ENCODE data around the gene SHE.

DNA sequence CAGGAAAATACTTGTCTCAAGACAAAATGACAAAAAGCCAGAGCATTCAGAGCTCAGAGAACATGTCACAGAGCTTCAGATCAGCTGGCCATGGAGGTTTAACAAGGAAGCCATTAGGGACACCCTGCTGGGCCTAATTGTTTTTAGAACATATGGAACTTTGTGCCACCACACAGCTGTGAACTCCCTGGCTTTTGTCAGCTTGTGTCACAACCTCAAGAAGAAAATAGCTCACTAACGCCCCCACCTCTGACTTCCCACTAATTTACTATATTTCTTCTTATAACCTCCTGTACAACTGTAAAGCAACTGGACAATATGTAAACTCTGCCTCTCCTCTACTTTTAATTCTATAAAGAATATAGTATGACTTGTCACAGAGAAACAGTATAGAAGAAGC, 21.2 kb downstream of the SHE start:
- TF ChIP-seq, protein P1, sequence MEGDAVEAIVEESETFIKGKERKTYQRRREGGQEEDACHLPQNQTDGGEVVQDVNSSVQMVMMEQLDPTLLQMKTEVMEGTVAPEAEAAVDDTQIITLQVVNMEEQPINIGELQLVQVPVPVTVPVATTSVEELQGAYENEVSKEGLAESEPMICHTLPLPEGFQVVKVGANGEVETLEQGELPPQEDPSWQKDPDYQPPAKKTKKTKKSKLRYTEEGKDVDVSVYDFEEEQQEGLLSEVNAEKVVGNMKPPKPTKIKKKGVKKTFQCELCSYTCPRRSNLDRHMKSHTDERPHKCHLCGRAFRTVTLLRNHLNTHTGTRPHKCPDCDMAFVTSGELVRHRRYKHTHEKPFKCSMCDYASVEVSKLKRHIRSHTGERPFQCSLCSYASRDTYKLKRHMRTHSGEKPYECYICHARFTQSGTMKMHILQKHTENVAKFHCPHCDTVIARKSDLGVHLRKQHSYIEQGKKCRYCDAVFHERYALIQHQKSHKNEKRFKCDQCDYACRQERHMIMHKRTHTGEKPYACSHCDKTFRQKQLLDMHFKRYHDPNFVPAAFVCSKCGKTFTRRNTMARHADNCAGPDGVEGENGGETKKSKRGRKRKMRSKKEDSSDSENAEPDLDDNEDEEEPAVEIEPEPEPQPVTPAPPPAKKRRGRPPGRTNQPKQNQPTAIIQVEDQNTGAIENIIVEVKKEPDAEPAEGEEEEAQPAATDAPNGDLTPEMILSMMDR (IDR thresholded peaks at IDR 0.05; ENCODE audit: extremely low read depth in 1 of 2, insufficient read depth in 1 of 2, low read depth in 1 of 2, low read length in 2 of 2), result no peak
- TF ChIP-seq FOS (IDR thresholded peaks at IDR 0.05; ENCODE audit: borderline replicate concordance, insufficient read depth, low read length), result no peak
- no peak for TF ChIP-seq JUN (IDR thresholded peaks at IDR 0.05; ENCODE audit: borderline replicate concordance, insufficient read depth, insufficient read length, low read depth)
- no peak for TF ChIP-seq POLR2AphosphoS5 (IDR thresholded peaks at IDR 0.05; ENCODE audit: insufficient read depth, low read depth, low read length)
- no peak for TF ChIP-seq POLR2A (IDR thresholded peaks at IDR 0.05; ENCODE audit: low read depth, low read length)
- TF ChIP-seq EZH2 (IDR thresholded peaks at IDR 0.05; ENCODE audit: borderline replicate concordance, low read depth, low read length, severe bottlenecking), result no peak
- no peak for TF ChIP-seq MYC (IDR thresholded peaks at IDR 0.05; ENCODE audit: low read depth, low read length)
- TF ChIP-seq, protein P2, sequence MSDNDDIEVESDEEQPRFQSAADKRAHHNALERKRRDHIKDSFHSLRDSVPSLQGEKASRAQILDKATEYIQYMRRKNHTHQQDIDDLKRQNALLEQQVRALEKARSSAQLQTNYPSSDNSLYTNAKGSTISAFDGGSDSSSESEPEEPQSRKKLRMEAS (IDR thresholded peaks at IDR 0.05; ENCODE audit: insufficient read depth, insufficient read length), result no peak
